Stimulated activated CD4-positive, alpha-beta T cell treated with anti-CD3 and anti-CD28 coated beads, Interleukin-1b, Interleukin-23, amount 100 ng/mL, for 24 hours (primary cell): ENCODE measurements around the gene FRRS1L.

Experiments
- DNase-seq, 4 experiments: peaks; one replicate each; pipeline ENCODE4 v3.0.0-alpha.2; 2020; ENCODE audit warnings: low read depth in 4 of 4, low spot score in 1 of 4

The FRRS1L gene

DNA sequence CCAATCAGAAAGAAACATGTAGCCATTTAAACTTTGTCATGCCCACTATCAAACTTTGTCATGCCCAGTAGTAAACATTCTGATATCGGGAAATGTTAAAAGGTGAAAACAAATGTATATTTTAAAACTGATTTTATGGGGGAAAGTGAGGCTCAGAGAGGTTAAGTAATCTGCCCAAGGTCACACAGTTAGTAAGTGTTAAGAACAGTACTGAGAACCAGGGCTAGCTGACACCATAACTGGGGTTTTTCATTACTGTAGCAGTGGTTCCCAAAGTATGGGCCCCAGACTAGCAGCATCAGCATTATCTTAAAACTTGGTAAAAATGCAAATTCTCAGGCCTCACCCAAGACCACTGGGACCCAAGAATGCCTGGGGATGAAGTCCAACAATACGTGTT, 9.9 kb upstream of the FRRS1L start:
- no peak for DNase-seq

DNA sequence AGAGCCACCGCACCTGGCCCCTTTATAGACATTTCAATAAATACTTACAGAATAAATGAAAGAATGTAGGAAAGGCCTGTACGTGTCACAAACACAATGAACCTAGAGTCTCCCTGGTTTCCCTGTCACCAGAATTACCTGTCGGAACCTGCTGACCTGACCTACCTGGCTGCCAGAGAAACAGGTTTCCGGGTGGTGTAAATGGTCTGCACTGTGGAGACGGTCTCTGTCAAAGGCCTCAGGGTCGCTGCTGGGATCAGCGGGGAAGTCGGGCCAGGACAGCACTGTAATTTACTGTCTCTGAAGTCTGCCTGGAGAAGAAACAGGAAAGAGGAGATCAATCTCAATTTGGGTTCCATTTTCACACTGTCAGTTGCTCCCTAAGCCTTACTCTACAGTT, 9.3 kb upstream of the FRRS1L start:
- no peak for DNase-seq

DNA sequence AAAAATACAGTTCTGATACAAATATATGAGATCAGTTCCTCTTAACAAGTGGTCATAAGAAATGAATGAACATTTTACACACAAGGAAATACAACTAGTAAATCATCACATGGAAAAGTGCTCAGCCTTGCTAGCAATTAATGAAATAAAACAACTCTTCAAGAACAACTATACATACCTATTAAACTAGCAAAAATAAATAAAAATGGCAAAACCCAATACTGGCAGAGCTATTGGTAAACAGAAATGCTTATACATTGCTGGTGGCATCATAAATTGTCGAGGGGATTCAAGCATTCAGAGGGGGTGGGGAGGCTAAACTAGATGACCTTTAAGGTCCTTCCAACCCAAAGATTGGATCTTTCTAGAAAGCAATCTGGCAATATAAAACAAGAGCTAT, 5.9 kb upstream of the FRRS1L start:
- DNase-seq = no peak

DNA sequence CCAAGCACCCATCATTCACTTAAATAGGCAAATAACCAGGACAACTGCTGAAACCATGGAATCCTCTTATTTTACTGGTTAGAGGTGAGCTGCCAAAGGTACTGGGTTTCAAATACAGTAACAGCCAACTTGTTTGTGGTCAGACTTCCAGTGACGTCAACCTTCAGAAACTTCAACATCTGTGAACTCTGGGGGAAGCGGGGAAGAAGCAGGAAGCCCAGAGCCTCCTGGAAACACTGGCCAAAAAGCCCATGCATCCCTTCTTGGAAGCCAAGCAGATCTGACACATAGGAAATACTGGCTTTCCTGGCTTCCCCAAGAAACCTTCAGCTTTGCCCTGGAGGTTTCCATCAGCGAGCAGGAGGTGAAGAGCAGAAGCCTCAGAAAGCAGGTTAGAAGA, 4.9 kb upstream of the FRRS1L start:
- no peak for DNase-seq

DNA sequence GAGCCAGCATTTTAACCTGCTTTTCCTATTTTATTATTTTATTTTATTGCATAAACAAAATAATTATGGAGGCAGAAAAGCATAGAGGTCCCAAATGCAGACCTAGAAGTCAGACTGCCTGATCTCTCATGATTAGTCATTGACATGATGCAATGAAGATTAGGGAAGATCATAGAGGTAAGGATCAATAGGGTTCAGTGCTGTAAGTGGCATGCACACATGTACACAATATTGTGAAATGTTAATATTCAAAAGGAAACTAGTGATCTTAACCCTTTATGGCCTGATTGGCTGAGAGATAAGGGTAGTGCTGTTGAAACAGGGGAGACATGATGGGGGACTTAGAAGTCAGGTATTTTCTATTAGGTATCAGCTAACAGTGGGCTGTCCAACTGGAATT, 1.1 kb upstream of the FRRS1L start:
- no peak for DNase-seq

DNA sequence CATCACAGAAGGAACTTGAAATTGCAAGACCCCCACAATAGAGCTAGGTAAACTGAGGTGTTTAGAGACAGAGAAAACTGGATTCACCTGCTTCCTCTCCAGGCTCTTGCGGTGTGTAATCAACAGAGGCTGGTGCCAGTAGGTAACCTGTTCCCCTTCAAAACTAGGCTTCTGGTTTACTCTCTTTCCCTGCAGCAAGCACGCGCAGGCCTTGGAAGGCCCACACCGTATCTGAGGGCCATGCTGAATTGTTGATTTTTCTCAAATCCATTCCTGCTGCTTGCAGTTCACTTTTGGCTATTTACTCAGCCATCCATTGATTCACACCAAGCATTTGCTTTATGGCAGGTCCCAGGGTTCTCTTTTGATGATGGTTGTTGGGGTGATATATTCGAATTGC, 667 bp upstream of the FRRS1L start:
- DNase-seq = no peak

DNA sequence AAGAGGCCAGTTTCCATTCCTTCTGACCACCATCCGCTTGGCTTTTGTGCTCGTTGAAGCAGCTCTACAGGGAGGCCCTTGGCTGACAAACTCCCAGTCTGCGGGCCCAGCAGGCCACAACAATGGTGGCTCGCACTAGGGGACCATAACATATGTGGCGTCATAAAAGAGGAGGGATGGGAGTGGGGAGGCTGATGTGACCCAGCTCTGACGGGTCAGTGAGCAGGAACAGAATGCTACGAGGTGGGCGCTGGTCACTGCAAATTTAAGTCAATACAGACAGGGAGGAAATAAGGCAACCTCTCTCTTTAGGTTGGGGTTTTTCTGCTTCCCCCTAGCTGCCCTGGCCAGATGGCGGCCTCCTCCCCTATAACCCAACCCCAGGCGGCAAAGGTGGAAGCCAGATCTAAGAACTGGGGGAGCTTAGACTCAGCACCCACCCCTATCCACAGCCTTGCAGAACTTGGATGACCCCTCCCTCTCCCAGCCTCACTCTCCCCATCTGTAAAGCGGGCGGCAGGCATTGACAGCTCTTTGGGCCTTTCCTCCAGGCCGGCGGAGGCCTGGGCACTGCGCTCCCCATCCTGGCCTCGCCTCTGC, 778 bp downstream of the FRRS1L start:
- DNase-seq = no peak

DNA sequence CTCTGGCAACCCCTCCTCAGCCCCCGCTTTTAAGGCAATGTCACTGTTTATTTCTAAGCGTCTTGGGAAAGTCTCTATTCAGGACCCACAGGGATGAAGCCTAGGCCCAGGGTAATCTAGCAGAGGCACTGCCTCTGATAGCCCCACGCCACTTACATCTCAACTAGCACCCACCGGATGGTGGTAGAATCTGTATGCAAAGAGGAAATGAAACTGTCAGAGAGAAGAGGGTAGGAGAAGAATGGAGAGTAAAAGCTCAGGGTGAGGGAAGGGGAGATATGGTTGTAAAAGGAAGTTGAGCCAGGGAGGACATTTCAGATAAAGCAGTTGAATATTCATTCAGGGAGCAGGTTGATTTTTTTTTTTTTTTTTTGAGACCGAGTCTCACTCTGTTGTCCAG, 3.0 kb downstream of the FRRS1L start:
- no peak for DNase-seq

DNA sequence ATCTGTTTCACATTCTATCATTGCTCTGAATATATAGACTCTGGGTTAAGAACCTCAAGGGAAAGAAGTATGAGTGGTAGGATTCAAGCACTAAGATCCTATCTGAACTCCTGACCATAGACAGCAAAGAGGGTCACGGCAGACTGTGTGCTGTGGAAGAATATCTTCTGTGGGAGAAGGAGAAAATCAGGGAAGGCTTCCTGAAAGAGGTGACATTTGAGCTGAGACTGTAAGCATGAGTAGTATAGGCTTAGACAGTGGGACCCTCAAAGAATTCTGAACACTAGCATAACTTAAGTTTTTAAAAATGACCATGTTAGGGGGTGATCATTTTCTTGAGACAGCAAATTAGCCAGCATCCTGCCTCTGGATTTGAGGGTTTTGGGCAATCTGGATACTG, 3.9 kb downstream of the FRRS1L start:
- DNase-seq = no peak

DNA sequence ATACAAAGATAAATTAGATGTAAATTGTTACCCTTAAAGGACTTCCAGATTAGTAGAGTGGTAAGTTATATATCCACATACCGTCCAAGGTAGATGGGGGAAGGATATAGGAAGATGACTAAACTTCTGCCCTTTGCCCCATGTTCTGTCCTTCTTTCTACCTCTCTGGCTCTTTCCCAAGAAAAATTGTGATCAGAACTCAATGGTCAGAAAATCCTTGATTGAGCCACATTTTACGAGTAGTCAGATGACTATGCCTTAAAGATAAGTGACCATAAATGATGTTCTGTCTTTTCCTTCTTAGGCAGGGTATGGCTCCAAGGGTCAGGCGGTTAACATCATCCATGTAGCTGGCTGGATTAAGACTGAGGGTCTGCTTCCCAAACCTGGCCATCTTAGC, 4.4 kb downstream of the FRRS1L start:
- DNase-seq = no peak

DNA sequence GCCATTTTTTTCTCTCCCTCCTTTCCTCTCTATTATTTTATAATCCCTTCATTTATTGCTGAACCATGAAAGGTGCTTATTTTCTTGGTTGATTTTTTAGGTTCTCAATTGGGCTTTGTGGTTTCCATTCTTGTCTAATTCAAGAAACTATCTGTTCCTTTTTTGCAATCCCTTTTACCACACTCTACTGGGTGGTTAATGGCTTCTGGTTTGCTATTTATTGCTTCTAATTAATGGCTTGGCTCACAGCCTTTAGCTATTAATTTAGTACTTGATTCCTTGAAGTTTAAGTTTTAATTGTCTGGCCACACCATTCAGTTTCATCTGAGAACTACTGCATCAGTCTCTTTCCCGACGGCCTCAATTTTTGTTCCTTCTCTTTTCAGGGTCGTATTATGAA, 5.6 kb downstream of the FRRS1L start:
- no peak for DNase-seq

DNA sequence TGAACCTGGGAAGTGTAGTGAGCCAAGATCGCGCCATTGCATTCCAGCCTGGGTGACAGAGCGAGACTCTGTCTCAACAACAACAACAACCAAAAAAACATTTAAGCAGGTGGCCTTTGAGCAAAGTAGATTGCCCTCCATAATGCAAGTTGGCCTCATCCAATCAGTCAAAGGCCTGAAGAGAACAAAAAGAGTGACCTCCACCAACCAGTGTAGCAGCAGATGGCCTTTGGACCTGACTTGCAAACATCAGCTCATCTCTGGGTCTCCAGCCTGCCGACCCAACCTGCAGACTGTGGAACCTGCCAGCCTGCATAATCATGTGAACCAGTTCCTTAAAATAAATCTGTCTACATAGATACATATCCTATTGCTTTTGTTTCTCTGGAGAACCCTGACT, 7.5 kb downstream of the FRRS1L start:
- DNase-seq = no peak

DNA sequence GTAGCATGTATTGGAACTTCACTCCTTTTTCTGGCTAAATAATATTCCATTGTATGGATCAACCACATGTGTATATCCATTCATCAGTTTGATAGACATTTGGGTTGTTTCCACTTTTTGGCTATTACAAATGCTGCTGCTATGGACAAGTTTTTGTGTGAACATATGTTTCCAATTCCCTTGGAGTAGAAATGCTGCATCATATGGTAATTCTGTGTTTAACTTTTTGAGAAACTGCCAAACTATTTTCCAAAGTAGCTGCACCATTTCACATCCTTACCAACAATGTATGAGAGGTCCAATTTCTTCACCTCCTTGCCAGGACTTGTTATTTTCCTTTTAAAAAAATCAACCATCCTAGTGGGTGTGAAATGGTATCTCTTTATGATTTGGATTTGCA, 8.4 kb downstream of the FRRS1L start:
- DNase-seq = no peak

DNA sequence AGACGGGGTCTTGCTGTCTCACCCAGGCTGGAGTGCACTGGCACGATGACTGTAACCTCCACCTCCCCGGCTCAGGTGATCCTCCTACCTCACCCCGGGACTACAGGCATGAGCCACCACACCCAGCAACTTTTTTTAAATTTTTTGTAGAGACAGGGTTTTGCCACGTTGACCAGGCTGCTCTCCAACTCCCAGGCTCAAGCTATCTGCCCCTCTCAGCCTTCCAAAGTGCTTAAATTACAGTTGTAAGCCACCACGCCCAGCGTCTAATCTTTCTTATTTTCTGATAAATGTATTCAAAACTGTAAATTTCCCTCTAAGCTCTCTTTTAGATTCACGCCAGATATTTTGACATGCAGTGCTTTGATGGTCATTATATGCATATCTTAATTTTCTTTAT, 10.3 kb downstream of the FRRS1L start:
- no peak for DNase-seq

DNA sequence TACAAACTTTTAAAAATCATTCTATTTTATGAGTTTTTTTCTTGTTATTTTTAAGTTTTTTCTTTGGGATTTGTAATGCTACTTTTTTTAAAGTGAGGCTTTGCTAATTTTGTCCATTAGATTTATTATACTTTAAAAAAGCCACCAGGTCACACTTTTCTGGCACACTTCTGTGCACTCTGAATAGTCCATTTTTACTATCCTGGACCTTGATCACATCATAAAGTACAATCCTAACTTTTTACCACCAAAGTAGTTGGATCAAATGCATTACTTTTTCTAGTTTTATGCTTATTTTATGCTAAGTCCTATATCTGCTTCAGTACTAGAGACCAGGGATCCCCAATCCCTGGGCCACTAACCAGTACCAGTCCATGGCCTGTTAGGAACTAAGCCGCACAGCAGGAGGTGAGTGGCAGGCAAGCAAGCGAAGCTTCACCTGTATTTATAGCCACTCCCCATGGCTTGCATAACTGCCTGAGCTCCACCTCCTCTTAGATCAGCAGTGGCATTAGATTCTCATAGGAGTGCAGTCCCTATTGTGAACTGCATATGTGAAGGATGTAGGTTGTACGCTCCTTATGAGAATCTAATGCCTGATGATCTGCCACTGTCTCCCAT, 16.0 kb downstream of the FRRS1L start:
- no peak for DNase-seq

DNA sequence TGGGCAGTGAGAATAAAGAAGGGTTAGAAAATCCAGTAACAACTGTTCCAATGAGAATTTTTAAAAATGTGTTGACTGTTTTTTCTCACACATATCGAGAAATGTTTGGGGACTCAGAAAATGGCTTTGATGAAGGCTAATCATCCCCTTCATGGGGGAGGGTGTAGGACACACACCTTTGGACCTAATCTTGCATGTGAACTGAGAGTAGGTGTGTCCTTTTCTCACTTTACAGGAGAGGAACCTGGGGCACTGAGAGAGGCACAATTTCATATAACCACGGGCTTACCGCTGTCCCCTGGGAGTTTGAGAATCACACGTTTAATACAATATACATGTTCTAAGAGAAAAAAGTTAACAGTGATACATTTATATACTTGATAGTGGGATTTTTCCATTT, 17.3 kb downstream of the FRRS1L start:
- DNase-seq = no peak

DNA sequence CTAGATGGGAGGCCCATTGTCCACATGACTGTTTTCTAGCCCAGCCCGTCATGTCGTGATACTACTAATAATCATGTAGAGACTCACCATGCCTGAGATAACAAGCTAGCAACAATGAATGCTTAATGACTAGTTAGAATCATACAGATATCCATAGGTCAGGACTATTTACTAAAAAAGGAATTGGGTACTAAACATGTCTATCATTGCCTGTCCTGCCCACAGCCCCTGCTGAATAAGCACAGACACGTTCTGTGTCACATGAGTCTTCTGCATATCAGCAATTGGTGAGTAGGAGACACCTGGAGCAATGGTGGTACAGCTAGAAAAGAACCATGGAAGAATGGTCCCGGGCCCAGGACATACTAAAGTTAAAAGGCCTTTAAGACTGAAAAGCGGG, 18.0 kb downstream of the FRRS1L start:
- no peak for DNase-seq

DNA sequence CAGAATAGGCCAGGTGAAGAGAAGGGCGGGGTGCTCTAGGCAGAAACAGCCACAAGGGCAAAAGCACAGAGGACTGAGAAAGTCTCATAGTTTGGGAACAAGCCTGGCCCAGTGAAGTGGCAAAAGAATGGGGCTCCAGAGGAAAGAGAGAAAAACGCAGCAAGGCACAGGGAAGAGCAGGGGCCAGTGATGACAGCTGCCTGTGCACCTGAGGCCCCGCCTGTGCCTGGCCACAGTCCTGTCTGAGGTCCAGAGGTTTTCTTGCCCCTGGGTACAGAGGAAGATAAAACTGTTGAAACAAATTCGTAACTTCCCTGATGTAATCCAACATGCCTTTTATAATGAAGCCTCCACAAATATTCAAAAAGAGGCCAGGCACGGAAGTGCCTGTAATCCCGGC, 22.0 kb downstream of the FRRS1L start:
- DNase-seq = no peak

DNA sequence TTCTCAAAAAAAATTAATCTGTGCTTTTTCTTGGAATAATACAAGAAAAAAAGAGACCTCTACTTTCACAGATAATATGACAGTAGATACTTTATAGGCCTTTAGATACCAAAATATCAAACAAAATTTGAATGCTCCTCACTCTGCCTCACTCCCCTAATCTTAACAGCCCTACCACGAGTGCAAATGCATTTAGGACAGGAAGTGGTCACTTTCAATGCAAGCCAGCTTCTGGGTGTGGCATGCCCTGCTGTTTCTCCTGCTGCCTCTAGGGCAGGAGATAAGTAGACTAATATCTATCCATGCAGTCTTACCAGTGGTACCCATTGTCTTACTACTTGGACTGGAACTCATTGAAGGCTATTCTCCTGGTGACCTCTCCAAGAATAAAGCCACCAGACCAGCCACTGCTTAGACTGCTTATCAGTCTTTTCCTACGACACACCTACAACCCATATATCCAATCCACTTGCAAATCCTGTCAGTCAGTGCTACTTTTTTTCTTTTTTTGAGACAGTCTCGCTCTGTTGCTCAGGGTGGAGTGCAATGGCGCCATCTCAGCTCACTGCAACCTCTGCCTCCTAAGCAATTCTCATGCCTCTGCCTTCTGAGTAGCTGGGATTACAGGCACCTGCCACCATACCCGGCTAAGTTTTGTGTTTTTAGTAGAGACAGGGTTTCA, 23.0 kb downstream of the FRRS1L start:
- DNase-seq = no peak

DNA sequence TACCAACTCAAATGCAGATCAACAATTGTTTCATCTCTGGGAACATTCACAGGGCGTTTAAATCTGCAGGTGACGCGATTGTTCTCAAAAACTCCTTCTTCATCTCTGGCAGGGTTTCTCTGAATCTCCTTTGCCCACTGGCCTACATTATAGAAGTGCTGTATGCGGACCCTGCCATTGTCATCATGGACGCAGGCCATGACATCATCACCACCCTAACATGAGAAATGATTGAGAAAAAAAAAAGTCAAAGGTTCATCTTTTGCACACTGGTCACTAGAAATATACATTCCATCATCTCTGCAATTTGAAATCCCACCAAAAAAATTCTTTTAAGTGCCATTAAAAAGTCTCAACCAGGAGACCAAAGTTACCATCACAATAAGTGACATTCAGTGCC, 25.7 kb downstream of the FRRS1L start:
- no peak for DNase-seq

DNA sequence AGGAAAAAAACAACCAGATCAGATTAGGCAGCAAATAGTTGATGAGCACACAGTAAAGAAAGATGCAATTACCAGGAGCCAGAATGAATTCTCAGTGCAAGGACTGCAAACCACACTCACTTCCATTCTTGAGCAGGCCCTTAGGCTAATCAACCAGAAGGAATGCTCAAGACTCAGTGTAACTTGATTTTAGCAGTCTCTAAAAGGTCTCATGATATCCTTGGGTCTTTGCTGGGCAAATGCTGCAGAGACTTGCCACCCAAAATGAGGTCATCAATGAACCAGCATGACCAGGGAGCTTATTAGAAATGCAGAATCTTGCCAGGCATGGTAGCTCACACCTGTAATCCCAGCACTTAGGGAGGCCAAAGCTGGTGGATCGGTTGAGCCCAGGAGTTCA, 27.2 kb downstream of the FRRS1L start:
- no peak for DNase-seq

DNA sequence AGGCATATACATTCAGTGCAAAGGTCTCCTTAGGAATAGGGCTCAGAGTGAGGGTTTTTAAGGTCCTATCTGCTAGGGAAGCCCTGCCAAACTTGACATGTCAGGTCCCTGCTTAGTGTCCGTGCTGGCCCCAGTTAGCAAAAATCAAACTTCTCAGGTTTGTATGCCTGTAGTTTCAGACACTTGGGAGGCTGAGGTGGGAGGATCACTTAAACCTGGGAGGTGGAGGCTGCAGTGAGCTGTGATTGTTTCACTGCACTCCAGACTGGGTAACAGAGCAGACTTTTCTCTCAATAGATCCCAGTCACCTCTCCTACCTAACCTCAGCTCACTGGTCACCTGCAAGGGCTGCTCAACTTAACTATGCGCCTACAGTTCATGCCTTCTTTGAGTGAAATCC, 28.6 kb downstream of the FRRS1L start:
- no peak for DNase-seq

DNA sequence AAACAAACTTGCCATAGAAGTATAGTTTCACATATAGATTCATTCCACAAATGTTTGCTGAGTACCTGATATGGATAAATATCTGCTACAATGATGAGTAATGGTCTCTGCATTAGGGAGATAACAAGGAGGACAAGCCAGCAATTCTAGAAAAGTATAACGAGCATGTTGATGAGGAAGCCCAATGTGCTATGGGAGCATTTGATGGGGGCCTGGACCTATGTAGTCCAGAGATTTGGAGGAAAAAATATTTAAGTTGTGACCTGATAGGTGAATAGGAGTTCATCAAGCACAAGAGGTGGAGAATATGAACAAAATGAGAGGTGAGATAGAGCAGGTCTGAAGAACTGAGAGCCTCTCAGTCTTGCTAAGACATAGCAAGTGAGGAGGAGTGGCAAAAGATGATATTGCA, 32.9 kb downstream of the FRRS1L start:
- no peak for DNase-seq
